Esophagus squamous epithelium (tissue), 4 donors: ENCODE results near the gene GOLGA6L26.
"Not testable (repeated sequence)": the region's sequence is repeated elsewhere in the genome, so short reads cannot be mapped to it uniquely, and the experiment has no call there.

Experiments
- POLR2A ChIP-seq, 4 donors: fragments of 450-650 bp; IDR thresholded peaks; one replicate each; pipeline ENCODE4 v1.6.1; 2017; ENCODE audit warnings: antibody characterized with exemption in 4 of 4, mild to moderate bottlenecking in 4 of 4, moderate library complexity in 3 of 4
- TF ChIP-seq, protein P1 (sequence below), 6 experiments: fragments of 450-650 bp in 4 of 6; fragments of 200-600 bp in 2 of 6; sonication (generic) in 2 of 6; IDR thresholded peaks; one replicate each; pipeline ENCODE4 v1.5.1; 2016 to 2019; ENCODE audit warnings: antibody characterized with exemption in 6 of 6, mild to moderate bottlenecking in 4 of 6, moderate library complexity in 4 of 6

DNA sequence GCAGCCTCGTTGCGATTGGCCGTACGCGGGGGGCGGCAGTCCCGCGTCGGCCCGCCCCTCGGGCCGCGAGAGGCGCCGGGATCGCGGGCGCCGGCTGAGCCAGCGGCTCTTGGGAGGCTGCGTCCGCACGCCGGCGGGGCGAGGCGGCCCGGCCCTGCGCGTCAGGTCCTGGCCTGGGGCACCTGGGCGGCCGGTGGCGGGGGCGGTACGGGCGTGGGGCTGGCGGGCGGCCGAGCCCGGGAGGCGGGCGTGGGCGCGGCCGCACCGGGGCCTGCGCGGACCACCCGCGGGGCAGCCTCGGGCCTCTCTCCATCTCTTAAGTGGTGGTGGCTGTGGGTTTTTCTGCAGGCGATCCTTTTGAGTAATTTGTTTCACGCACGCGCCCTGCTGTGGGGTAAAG is 30.3 kb downstream of the GOLGA6L26 start:
- TF ChIP-seq, protein P1, sequence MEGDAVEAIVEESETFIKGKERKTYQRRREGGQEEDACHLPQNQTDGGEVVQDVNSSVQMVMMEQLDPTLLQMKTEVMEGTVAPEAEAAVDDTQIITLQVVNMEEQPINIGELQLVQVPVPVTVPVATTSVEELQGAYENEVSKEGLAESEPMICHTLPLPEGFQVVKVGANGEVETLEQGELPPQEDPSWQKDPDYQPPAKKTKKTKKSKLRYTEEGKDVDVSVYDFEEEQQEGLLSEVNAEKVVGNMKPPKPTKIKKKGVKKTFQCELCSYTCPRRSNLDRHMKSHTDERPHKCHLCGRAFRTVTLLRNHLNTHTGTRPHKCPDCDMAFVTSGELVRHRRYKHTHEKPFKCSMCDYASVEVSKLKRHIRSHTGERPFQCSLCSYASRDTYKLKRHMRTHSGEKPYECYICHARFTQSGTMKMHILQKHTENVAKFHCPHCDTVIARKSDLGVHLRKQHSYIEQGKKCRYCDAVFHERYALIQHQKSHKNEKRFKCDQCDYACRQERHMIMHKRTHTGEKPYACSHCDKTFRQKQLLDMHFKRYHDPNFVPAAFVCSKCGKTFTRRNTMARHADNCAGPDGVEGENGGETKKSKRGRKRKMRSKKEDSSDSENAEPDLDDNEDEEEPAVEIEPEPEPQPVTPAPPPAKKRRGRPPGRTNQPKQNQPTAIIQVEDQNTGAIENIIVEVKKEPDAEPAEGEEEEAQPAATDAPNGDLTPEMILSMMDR (IDR thresholded peaks at IDR 0.05), result not testable (repeated sequence)
- TF ChIP-seq POLR2A (IDR thresholded peaks at IDR 0.05), result peak in 1 of 4 donors; percentile 21
